Left ventricle myocardium superior (tissue), 1 donor: Measurements from ENCODE around the gene NR1H2. TPM values are rescaled to one million over a fixed set of nuclear protein-coding genes. Genes with fewer than 3 reads are reported as not detected.
"Not testable (repeated sequence)": the region's sequence is repeated elsewhere in the genome, so short reads cannot be mapped to it uniquely, and the experiment has no call there.

Experiments
- ATAC-seq: fragments of 200-7000 bp; cut with Tn5 transposase; one replicate; pipeline ENCODE4 v1.9.1; 2020; ENCODE audit warnings: mild to moderate bottlenecking, moderate library complexity
- DNase-seq: peaks from one replicate; pipeline ENCODE4 v3.0.0-alpha.2; 2020
- intact Hi-C: fragments of 100-400 bp; cut with micrococcal nuclease; formaldehyde crosslinking; loops from one replicate; pipeline ENCODE4 v1.11.0; 2022
- total RNA-seq: library from RNA; stranded (reverse); fragmentation: NEBNext Ultra II Directional; extraction: Animal tissue kit (Norgen Biotek cat#: 25700); gene quantifications from one replicate; pipeline ENCODE4 v1.2.1, GENCODE V29; 2021
- donor health status: DM: no; HTN: yes; CAD: no; lungs with severe emphysema.

Gene NR1H2
- total RNA-seq, 1 donor from 2014 or later: 76.5 TPM

DNA sequence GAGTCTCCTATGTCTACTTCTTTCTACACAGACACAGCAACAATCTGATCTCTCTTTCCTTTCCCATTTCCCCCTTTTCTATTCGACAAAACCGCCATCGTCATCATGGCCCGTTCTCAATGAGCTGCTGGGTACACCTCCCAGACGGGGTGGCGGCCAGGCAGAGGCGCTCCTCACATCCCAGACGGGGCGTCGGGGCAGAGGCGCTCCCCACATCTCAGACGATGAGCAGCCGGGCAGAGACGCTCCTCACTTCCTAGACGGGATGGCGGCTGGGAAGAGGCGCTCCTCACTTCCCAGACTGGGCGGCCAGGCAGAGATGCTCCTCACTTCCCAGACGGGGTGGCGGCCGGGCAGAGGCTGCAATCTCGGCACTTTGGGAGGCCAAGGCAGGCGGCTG is 14.7 kb downstream of the NR1H2 start:
- DNase-seq, intact Hi-C loops, ATAC-seq: not testable (repeated sequence)

DNA sequence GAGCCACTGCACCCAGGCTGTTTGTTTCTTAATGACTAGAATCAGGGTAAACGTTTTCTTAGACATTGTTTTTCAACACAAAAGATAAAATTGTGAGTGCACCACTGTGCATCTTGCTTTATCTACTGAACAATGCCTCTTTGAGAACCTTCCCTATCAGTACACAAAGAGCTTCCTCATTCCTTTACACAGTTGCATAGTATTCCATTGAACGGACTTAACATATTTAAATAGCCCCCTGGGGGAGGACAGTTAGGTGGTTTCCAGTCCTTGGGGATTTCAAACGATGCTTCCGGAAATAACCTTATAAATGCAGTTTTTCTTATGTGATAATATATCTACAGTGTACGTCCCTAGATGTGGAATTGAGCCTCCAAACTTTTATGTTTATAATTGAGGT is 16.5 kb downstream of the NR1H2 start:
- ATAC-seq (no peak), DNase-seq (no peak)
- intact Hi-C loops: no loop called here

- intact Hi-C loops: no loop called here
- ATAC-seq (no peak), DNase-seq (no peak)
Observed at GRCh38 chr19:50393589-50393988, 17.3 kb downstream of the NR1H2 start.

DNA sequence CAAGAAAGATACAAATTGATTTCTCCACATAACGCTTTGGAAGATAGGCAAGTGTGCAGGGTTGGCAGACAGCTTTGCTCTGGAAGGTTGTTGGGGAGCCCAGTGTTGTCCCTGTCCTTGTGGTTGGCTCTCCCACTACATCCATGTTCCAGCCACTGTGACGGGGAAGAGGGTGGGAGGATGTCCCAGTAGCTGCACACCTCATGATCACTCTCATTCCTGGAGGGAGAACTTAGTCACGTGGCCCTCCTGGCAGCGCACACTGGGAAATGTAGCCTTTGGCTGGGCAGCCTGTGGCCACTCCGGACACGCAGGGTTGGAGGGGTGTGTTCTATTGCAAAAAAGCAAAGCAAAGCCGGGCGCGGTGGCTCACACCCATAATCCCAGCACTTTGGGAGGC is 17.8 kb downstream of the NR1H2 start:
- ATAC-seq (no peak), DNase-seq (no peak)
- intact Hi-C loops: no loop called here

DNA sequence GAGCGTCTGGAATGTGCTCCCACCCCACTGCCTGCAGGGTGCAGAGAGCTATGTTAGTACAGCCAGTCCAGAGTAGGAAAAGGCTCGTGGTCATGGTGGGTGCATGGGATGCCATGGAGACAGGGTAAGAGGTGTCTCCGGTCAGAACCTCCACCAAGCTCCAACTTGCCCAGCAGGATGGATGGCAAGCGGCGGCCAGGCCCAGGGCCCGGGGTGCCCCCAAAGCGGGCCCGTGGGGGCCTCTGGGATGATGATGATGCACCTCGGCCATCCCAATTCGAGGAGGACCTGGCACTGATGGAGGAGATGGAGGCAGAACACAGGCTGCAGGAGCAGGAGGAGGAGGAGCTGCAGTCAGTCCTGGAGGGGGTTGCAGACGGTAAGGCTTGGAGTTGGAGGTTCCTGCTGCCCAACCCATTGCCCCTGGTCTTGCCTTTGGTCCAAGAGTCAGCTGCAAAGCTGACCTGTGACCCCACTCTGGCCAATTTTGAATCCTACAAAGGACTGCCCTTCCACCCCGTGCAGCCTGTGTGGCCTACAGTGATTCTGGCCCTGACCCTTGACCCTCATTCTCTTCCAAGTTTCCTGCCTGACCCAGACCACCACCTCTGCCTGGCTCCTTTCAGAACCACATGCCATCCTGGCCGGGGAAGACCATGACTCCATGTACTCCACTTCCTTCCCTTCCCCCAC is 22.6 kb downstream of the NR1H2 start:
- DNase-seq (no peak), ATAC-seq (no peak)
- intact Hi-C loops: no loop called here

GRCh38 chr19:50399368-50399745 is 23.1 kb downstream of the NR1H2 start:
- ATAC-seq (no peak), DNase-seq (no peak)
- intact Hi-C loops: no loop called here

- DNase-seq (no peak), ATAC-seq (no peak)
- intact Hi-C loops: no loop called here
Observed at GRCh38 chr19:50401605-50402450, 25.6 kb downstream of the NR1H2 start.

DNA sequence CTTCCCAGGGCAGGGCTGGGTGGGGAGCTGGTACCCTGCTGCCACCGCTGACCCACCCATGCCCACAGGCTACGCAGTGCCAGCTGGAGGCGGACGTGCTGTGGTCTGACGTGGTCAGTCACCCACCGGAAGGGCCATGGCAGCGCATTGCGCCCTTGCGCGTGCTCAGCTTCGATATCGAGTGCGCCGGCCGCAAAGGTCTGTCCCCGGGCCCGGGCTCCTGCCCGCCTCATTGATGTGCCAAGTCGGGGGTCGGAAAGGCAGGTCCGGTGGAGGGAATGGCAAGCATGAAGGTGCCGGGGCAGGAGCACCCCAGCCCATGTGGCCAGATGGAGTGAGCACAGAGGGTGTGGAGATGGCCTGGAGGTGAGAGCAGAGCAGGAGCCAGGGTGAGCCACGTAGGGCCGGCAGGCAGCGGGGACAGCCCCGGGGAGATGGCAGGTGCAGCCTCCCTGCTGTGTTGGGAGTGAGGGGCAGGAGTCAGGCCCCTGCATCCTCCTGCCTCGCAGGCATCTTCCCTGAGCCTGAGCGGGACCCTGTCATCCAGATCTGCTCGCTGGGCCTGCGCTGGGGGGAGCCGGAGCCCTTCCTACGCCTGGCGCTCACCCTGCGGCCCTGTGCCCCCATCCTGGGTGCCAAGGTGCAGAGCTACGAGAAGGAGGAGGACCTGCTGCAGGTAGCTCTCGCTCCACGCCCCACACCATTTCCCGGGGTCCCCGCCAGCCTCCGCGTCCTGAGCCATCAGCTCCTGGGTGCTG is 26.5 kb downstream of the NR1H2 start:
- ATAC-seq: no peak
- no peak for DNase-seq
- intact Hi-C loops: no loop called here

- ATAC-seq (no peak), DNase-seq (no peak)
- intact Hi-C loops: no loop called here
Observed at GRCh38 chr19:50406156-50406820, 30.0 kb downstream of the NR1H2 start.

GRCh38 chr19:50406829-50407228 is 30.6 kb downstream of the NR1H2 start:
- no peak for DNase-seq
- intact Hi-C loops: no loop called here
- ATAC-seq: no peak

GRCh38 chr19:50409347-50409746 is 33.1 kb downstream of the NR1H2 start:
- ATAC-seq (no peak), DNase-seq (no peak)
- intact Hi-C loops: no loop called here

DNA sequence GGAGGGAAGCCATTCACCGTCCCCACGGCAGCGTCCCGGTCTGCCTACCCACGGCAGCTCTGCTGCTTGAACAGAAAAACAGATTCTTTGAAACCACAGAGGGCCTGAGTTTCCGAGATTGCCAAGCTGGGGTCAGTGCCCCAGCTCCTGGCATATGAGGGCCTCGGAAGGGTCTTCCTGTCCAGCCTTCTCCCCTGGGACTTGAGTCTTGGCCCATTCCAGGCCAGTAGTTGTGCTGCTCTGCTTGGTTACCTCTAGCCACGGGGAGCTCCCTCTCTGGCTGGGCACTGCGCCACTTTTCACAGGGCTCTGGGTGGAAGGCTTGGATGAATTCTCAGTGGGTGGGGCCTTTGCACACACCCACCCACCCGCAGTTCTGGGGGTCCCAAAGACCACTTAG is 33.9 kb downstream of the NR1H2 start:
- DNase-seq (no peak), ATAC-seq (no peak)
- intact Hi-C loops: no loop called here

GRCh38 chr19:50412419-50412818 is 36.2 kb downstream of the NR1H2 start:
- no peak for DNase-seq
- intact Hi-C loops: no loop called here
- no peak for ATAC-seq

DNA sequence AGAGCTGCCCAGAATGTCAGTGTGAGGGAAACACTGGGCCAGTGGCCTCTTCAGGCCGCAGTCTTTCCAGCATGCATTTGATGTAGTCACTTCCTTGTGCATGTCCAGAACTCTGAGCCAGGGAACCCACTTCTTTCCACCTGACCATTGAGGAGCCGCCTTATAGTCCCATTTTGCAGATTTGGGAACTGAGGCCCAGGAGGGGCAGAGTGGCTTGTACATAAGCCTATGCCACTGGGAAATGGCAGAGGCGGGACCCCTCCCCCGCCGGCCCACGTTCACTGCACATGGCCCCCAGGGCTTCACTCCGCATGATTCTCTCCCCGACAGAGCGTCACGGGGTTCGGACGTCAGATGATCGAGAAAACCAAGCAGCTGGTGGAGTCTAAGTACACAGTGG is 36.8 kb downstream of the NR1H2 start:
- DNase-seq: no peak

GRCh38 chr19:50413531-50413930 is 37.3 kb downstream of the NR1H2 start:
- intact Hi-C loops: no loop called here
- no peak for DNase-seq
- ATAC-seq: no peak

More for the DNA sequence above, 36.8 kb downstream of the NR1H2 start:
- ATAC-seq: no peak
- intact Hi-C loops: no loop called here

- peak; percentile 84 for ATAC-seq
- peak; percentile 87 for DNase-seq
- intact Hi-C loops: no loop called here
Observed at GRCh38 chr19:50414864-50415660, 38.8 kb downstream of the NR1H2 start.

DNA sequence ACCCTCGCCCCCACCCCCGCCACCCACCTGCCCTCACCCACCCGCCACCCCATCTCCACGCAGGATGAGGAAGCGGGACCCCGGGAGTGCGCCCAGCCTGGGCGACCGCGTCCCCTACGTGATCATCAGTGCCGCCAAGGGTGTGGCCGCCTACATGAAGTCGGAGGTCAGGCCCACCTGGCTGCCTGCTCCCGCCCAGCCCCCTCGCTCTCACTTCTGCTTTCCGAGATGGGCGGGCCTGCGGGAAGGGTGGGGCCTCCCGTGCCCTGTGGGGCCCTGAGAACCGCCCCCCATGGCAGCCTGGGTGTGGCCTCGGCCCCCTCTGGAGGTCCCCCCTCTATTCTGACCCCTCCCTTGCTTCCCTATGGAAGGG is 39.4 kb downstream of the NR1H2 start:
- peak; percentile 47 for DNase-seq
- peak; percentile 9 for ATAC-seq
- intact Hi-C loops: no loop called here

GRCh38 chr19:50416034-50416977 is 40.0 kb downstream of the NR1H2 start:
- intact Hi-C loops: no loop called here
- ATAC-seq (no peak), DNase-seq (no peak)
